ENCODE data around the gene PNLDC1.

DNA sequence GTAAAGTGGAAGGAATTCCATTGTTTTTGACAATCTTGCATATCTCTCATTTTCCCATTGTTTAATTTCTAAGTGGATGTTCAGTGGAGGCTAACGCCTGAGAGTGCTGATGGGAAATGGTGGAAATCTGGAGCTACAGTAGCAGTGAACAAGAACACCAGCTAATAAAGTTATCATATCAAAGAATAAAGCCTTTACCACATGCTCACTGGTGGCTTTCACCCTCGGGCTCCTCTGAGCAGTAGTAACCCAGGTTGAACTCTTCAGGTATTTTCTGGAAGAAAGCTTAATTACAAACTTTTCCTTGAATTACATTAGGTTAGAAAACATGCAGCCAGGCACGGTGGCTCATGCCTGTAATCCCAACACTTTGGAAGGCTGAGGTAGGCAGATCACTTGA is 48.6 kb upstream of the PNLDC1 start:
- TF ChIP-seq, protein P1, sequence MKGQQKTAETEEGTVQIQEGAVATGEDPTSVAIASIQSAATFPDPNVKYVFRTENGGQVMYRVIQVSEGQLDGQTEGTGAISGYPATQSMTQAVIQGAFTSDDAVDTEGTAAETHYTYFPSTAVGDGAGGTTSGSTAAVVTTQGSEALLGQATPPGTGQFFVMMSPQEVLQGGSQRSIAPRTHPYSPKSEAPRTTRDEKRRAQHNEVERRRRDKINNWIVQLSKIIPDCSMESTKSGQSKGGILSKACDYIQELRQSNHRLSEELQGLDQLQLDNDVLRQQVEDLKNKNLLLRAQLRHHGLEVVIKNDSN (IDR thresholded peaks at IDR 0.05): no peak
- TF ChIP-seq CEBPB (IDR thresholded peaks at IDR 0.05) (no peak), TAF1 (IDR thresholded peaks at IDR 0.05; ENCODE audit: low read depth) (no peak), YY1 (IDR thresholded peaks at IDR 0.05; ENCODE audit: low read depth) (no peak)
- TF ChIP-seq, protein P2, sequence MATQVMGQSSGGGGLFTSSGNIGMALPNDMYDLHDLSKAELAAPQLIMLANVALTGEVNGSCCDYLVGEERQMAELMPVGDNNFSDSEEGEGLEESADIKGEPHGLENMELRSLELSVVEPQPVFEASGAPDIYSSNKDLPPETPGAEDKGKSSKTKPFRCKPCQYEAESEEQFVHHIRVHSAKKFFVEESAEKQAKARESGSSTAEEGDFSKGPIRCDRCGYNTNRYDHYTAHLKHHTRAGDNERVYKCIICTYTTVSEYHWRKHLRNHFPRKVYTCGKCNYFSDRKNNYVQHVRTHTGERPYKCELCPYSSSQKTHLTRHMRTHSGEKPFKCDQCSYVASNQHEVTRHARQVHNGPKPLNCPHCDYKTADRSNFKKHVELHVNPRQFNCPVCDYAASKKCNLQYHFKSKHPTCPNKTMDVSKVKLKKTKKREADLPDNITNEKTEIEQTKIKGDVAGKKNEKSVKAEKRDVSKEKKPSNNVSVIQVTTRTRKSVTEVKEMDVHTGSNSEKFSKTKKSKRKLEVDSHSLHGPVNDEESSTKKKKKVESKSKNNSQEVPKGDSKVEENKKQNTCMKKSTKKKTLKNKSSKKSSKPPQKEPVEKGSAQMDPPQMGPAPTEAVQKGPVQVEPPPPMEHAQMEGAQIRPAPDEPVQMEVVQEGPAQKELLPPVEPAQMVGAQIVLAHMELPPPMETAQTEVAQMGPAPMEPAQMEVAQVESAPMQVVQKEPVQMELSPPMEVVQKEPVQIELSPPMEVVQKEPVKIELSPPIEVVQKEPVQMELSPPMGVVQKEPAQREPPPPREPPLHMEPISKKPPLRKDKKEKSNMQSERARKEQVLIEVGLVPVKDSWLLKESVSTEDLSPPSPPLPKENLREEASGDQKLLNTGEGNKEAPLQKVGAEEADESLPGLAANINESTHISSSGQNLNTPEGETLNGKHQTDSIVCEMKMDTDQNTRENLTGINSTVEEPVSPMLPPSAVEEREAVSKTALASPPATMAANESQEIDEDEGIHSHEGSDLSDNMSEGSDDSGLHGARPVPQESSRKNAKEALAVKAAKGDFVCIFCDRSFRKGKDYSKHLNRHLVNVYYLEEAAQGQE (IDR thresholded peaks at IDR 0.05; ENCODE audit: low read depth): no peak
- TF ChIP-seq, protein P3, sequence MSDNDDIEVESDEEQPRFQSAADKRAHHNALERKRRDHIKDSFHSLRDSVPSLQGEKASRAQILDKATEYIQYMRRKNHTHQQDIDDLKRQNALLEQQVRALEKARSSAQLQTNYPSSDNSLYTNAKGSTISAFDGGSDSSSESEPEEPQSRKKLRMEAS (IDR thresholded peaks at IDR 0.05): no peak
